Stimulated activated CD4-positive, alpha-beta T cell treated with anti-CD3 and anti-CD28 coated beads, Interleukin-15, amount 100 ng/mL, for 1 hour (primary cell): Measurements from ENCODE around the gene PCMT1.
"Not testable (repeated sequence)": the region's sequence is repeated elsewhere in the genome, so short reads cannot be mapped to it uniquely, and the experiment has no call there.

Experiments
- DNase-seq, 2 donors: peaks; one replicate each; pipeline ENCODE4 v3.0.0-alpha.2; 2020; ENCODE audit warnings: low read depth in 1 of 2, low spot score in 1 of 2

Gene PCMT1

DNA sequence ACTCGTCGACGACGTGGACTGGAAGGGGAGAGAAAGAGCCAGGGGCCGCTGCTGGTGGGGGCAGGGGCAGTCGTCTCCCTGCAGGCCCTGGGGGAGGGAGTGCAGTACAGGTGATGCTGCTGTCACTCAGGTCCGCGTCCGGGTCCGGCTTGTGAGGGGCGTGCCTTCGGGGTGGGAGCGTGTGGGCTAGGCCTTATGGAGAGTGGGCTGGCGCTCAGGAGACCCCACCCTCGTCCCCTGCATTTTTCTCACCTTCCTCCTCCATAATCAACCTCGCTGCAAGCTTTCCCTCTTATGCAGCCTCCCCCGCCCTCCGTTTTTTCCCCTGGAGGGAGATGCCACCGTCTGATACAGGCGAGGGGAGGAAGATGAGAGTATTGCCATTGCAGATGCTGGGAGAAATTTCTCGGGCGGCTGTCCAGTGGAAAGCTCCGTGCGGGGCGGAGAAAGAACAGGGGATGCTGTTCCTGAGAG lies 632 bp downstream of the PCMT1 start:
- peak; percentile 4 to 29 for DNase-seq

DNA sequence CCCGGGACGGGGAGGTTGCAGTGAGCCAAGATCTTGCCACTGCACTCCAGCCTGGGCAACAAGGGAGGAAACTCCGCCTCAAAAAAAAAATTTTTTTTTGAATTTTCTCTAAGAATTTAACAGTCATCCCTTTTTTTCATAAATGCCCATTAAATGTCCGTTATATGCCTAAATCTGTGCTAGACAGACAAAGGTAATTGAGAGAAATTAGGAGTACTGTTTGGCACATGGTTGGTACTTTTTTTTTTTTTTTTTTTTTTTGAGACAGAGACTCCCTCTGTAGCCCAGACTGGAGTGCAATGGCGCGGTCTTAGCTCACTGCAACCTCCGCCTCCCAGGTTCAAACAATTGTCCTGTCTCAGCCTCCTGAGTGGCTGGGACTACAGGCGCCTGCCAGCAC lies 1.7 kb downstream of the PCMT1 start:
- no peak for DNase-seq

GRCh38 chr6:149751920-149752319 lies 2.4 kb downstream of the PCMT1 start:
- DNase-seq: not testable (repeated sequence)

- DNase-seq: no peak
Measured at GRCh38 chr6:149752600-149753373, 3.2 kb downstream of the PCMT1 start.

- not testable (repeated sequence) for DNase-seq
Measured at GRCh38 chr6:149753374-149753637, 3.8 kb downstream of the PCMT1 start.

DNA sequence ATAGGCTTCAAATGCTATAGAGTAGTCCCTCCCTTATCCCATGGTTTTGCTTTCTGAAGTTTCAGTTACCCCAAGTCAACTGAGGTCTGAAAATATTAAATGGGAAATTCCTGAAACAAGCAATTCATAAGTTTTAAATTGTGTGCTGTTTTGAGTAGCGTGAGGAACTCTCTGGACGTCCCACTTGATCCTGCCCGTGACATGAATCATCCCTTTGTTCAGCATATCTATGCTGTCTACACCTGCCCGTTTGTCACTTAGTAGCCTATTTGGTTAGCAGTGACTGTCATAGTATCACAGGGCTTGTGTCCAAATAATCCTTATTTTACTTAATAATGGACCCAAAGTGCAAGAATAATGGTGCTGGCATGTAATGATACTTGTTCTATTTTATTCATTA lies 5.0 kb downstream of the PCMT1 start:
- no peak for DNase-seq

- no peak for DNase-seq
Measured at GRCh38 chr6:149755300-149756260, 6.0 kb downstream of the PCMT1 start.

- no peak for DNase-seq
Measured at GRCh38 chr6:149756261-149756636, 6.7 kb downstream of the PCMT1 start.

GRCh38 chr6:149761438-149761837 lies 11.9 kb downstream of the PCMT1 start:
- DNase-seq: no peak

GRCh38 chr6:149763866-149764265 lies 14.3 kb downstream of the PCMT1 start:
- no peak for DNase-seq

DNA sequence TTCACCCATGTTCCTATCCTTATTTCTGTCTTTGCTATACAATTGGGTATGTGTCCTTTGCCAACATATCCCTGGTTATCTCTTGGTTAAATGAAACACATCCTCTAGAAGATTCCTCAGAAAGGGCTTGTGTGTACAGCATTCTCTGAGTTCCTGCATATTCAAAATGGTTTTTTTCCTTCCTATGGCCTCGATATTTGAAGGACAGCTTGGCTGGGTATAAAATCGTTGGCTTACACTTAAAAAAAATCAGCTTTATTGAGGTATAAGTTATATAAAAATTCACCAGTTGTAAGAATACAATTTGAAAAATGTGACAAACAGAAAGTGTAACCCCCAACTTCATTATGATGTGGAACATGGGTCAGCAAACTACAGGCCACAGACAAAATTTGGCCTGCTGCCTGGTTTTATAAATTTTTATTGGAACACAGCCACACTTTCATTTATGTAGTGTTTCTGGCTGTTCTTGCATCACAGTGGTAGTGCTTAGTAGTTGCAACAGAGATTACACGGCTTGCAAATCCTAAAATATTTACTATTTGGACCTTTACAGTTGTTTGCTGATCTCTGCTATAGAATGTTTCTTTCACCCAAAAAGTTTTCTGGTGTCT lies 16.7 kb downstream of the PCMT1 start:
- no peak for DNase-seq

- DNase-seq: no peak
Measured at GRCh38 chr6:149769676-149770075, 20.1 kb downstream of the PCMT1 start.

- DNase-seq: no peak
Measured at GRCh38 chr6:149771185-149771584, 21.6 kb downstream of the PCMT1 start.

GRCh38 chr6:149771925-149772324 lies 22.4 kb downstream of the PCMT1 start:
- DNase-seq: no peak

- no peak for DNase-seq
Measured at GRCh38 chr6:149777624-149778023, 28.1 kb downstream of the PCMT1 start.

DNA sequence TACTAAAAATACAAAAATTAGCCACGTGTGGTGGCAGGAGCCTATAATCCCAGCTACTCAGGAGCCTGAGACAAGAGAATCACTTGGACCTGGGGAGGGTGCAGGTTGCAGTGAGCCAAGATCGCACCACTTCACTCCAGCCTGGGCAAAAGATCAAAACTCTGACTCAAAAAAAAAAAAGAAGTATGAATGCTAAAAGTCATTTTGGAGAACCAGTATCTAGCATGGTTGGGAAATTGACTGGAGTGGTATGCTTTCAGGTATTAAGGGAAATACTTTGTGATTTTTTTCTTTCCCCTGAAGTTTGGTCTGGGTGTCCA lies 30.1 kb downstream of the PCMT1 start:
- DNase-seq: no peak

DNA sequence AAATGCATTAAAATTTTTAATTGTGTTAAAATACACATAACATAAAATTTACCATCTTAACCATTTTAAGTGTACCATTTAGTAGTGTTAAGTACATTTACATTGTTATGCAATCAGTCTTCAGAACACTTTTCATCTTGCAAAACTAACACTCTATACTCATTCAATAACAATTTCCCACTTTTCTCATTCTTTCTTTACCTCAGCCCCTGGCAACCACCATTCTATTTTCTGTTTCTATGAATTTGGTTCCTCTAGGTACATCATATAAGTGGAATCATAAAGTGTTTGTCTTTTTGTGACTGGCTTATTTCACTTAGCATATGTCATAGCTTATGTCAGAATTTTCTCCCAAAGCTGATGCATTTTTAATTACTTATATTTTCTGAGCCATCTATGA lies 32.2 kb downstream of the PCMT1 start:
- no peak for DNase-seq

DNA sequence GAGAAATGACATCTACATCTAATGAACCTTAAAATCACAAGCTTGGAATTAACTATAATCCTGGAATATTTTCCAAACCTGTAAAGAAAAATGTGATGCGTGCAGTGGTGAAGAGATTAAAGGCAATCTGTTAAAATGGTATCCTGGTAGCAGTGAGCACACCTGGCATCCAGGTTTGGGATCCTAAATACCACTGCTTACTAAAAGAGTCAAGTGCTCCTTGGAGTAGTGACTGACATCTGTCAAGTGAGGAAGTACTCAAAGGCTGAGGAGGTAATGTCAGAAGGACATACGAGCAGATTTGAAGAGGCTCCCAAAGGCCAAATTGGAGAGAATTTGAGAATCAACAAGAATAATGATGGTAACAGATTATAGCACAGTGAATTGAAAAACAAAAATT lies 32.8 kb downstream of the PCMT1 start:
- no peak for DNase-seq

DNA sequence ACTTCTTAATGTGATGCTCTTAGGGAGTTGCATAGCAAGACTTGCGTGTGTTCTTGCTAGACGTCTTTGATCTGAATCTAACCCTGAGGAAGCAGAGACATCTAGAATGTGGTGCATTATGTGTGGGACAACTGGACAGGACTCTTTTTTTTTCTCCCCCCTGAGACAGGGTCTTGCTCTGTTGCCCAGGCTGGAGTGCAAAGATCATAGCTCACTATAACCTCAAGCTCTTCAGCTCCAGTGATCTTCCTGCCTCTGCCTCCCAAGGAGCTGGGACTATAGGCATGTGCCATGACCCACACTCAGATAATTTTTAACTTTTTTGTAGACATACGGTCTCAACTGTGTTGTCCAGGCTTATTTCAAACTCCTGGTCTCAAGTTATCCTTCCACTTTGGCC lies 34.0 kb downstream of the PCMT1 start:
- DNase-seq: no peak

- DNase-seq: no peak
Measured at GRCh38 chr6:149806127-149806526, 56.6 kb downstream of the PCMT1 start.

GRCh38 chr6:149809798-149810197 lies 60.3 kb downstream of the PCMT1 start:
- no peak for DNase-seq

DNA sequence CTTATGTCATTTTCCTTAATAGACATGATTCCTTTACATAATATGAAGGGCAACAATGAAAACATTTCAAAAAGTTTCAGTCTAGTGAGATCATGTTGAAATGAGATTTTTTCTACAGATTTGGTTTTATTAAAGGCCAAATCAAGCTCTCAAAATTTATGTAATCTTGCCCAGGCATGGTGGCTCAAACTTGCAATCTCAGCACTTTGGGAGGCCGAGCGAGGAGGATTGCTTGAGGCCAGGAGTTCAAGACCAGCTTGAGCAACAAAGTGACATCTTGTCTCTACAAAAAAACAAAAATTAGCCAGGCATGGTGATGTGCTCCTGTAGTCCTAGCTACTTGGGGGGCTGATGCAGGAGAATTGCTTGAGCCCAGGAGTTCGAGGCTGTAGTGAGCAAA lies 63.8 kb downstream of the PCMT1 start:
- DNase-seq: no peak
